Transverse colon (tissue), 4 donors: ENCODE measurements around the gene CALN1. TPM values are rescaled to one million over a fixed set of nuclear protein-coding genes. Genes with fewer than 3 reads are reported as not detected.

Experiments used
- DNase-seq: peaks from one replicate; pipeline ENCODE4 v3.0.0-alpha.2; 2019
- H3K27ac ChIP-seq, 4 donors: fragments of 200-600 bp; sonication (generic); 2 replicates each; pipeline ENCODE4 v1.5.1; 2016 to 2018; ENCODE audit warnings: inconsistent platforms in 4 of 4
- H3K27me3 ChIP-seq: fragments of 200-600 bp; sonication (generic); 2 replicates; pipeline ENCODE4 v1.5.1; 2017; ENCODE audit warnings: inconsistent platforms
- H3K36me3 ChIP-seq, 4 donors: fragments of 200-600 bp; sonication (generic); 2 replicates each; pipeline ENCODE4 v1.5.1; 2017 to 2019; ENCODE audit warnings: inconsistent platforms in 4 of 4
- H3K4me1 ChIP-seq, 4 donors: fragments of 200-600 bp; sonication (generic); 2 replicates each; pipeline ENCODE4 v1.5.1; 2017 to 2020; ENCODE audit warnings: inconsistent platforms in 4 of 4
- H3K4me3 ChIP-seq, 4 donors: fragments of 200-600 bp; sonication (generic); 1 replicate in 1 of 4; 2 replicates in 3 of 4; pipeline versions ENCODE4 v1.5.1 to v1.6.1; 2017 to 2019; ENCODE audit warnings: inconsistent platforms in 4 of 4
- H3K9me3 ChIP-seq, 2 donors: fragments of 200-600 bp; sonication (generic); 2 replicates each; pipeline ENCODE4 v1.5.1; 2017 to 2019; ENCODE audit warnings: inconsistent platforms in 2 of 2
- EP300 ChIP-seq: sonication (generic); formaldehyde crosslinking; IDR thresholded peaks from one replicate; pipeline ENCODE4 v1.6.1; 2017; ENCODE audit warnings: antibody characterized with exemption, low read depth
- POLR2A ChIP-seq: fragments of 450-650 bp; IDR thresholded peaks from one replicate; pipeline ENCODE4 v1.6.1; 2016; ENCODE audit warnings: antibody characterized with exemption, mild to moderate bottlenecking, moderate library complexity
- POLR2AphosphoS5 ChIP-seq, 3 donors: sonication (generic); formaldehyde crosslinking; IDR thresholded peaks; one replicate each; pipeline ENCODE4 v1.6.1; 2016; ENCODE audit warnings: antibody characterized with exemption in 3 of 3
- whole genome bisulfite sequencing, 2 donors: methylation state at CpG; one replicate each; pipeline ENCODE4 v1.1.5; 2018; ENCODE audit warnings: low coverage in 1 of 2; 5-methylcytosine and 5-hydroxymethylcytosine counted together
- in situ Hi-C, 4 donors: fragments of 200-750 bp; cut with MboI; loops; one replicate each; pipeline versions ENCODE4 v1.15.0 to v1.15.1; 2017; ENCODE audit warnings: low sequenced_read_pairs in 3 of 4, low pct_ligation_motif_present in 1 of 4, low pct_unique_long_range_greater_than_20kb in 1 of 4
- intact Hi-C: fragments of 100-400 bp; cut with DNase I; formaldehyde crosslinking; loops from one replicate; pipeline ENCODE4 v1.15.1; 2023; ENCODE audit warnings: low total_unique reads
- total RNA-seq, 4 donors: library from RNA; depleted of rRNA; stranded (reverse); fragments of >200 nt; gene quantifications; one replicate each; pipeline ENCODE4 v1.1.0, GENCODE V29; 2016
- TF ChIP-seq, protein P1 (sequence below), 5 experiments: fragments of 200-600 bp in 3 of 5; fragments of 450-650 bp in 2 of 5; sonication (generic) in 3 of 5; IDR thresholded peaks; 1 replicate in 2 of 5; 2 replicates in 3 of 5; pipeline ENCODE4 v1.5.1; 2016 to 2017; ENCODE audit warnings: antibody characterized with exemption in 5 of 5, inconsistent platforms in 3 of 5, mild to moderate bottlenecking in 2 of 5, moderate library complexity in 1 of 5

The CALN1 gene
- total RNA-seq, 4 donors from 2014 or later = not detected

DNA sequence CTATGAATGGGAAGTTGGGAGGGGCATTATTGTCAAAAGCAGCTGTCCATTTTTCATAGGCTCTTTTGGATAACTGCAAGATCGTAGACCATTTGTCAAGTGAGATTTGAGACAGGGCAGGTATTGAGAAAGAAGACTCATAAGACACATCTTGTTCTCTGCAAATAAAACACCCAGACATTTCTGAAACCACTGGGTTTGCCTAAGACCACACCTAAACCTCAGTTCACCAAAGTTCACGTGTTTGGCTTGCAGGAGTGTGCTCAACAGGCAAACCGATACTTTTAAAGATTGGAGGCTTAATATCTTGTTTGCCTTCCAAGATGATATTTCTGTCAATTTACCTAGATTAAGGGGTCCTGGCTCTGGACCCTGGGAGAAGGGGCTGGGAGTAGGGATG, 628.4 kb downstream of the CALN1 start:
- Histone ChIP-seq H3K9me3 (peaks cover 0 to 6% of the 10 kb centered on the region in 2 donors), H3K36me3 (no peaks in the 10 kb centered on the region), H3K4me1 (no peaks in the 10 kb centered on the region), H3K4me3 (no peak overlapping the region), H3K27ac (no peak overlapping the region), H3K27me3 (no peaks in the 10 kb centered on the region)
- DNase-seq = no peak
- 64 to 83% methylated on average over 1 to 3 of the region's 3 CpGs for WGBS, 2 donors
- TF ChIP-seq POLR2AphosphoS5 (IDR thresholded peaks at IDR 0.05) (no peak), EP300 (no peak), POLR2A (no peak)
- TF ChIP-seq, protein P1, sequence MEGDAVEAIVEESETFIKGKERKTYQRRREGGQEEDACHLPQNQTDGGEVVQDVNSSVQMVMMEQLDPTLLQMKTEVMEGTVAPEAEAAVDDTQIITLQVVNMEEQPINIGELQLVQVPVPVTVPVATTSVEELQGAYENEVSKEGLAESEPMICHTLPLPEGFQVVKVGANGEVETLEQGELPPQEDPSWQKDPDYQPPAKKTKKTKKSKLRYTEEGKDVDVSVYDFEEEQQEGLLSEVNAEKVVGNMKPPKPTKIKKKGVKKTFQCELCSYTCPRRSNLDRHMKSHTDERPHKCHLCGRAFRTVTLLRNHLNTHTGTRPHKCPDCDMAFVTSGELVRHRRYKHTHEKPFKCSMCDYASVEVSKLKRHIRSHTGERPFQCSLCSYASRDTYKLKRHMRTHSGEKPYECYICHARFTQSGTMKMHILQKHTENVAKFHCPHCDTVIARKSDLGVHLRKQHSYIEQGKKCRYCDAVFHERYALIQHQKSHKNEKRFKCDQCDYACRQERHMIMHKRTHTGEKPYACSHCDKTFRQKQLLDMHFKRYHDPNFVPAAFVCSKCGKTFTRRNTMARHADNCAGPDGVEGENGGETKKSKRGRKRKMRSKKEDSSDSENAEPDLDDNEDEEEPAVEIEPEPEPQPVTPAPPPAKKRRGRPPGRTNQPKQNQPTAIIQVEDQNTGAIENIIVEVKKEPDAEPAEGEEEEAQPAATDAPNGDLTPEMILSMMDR (IDR thresholded peaks at IDR 0.05) = no peak
- in situ Hi-C loops = no loop called here
- intact Hi-C loops = no loop called here

DNA sequence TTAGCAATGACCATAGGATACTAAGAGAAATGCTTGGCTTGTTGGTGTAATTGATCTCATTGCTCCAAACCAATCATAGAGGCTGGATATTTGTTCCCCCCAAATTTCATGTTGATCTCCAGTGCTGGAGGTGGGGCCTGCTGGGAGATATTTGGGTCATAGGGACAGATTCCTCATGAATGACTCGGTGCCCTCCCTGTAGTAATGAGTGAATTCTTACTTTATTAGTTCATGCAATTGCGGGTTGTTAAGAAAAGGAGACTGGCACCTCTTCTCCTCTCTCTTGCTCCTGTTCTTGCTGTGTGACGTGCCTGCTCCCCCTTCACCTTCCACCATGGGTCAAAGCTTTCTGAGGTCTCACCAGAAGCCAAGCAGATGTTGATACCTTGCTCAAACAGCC, 630.1 kb downstream of the CALN1 start:
- H3K9me3 ChIP-seq = peaks cover 0 to 2% of the 10 kb centered on the region in 2 donors
- 74% methylated on average over 3 of the region's 3 CpGs for WGBS, 2 donors
- no peak overlapping the region for H3K27ac ChIP-seq
- H3K27me3 ChIP-seq = no peaks in the 10 kb centered on the region
- H3K36me3 ChIP-seq = no peaks in the 10 kb centered on the region
- in situ Hi-C loops (no loop called here), intact Hi-C loops (no loop called here)
- no peaks in the 10 kb centered on the region for H3K4me1 ChIP-seq
- TF ChIP-seq POLR2AphosphoS5 (IDR thresholded peaks at IDR 0.05) (no peak), EP300 (no peak), POLR2A (no peak)
- TF ChIP-seq, protein P1 (IDR thresholded peaks at IDR 0.05) = no peak
- no peak for DNase-seq
- no peak overlapping the region for H3K4me3 ChIP-seq

DNA sequence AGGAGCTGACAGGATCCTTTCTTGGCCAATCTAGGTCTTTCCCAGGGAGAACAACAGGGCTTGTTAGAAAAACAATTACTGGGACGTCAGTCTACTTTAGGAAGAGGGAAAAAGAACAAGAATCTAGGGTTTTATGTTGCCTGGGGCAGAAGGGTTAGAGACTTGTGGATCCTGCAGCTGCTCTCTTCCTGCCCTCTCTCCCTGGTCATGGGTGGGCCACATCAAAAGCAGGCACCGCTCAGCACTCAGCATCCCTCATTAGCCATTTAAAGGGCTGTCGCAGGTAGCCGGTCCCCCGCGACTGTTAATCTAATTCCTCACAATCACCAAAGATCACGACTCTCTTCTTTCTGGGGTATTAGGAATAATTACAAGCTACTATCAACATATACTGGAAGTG, 631.9 kb downstream of the CALN1 start:
- in situ Hi-C loops (no loop called here), intact Hi-C loops (no loop called here)
- Histone ChIP-seq H3K27ac (no peak overlapping the region), H3K4me1 (no peaks in the 10 kb centered on the region), H3K4me3 (no peak overlapping the region), H3K36me3 (no peaks in the 10 kb centered on the region), H3K27me3 (no peaks in the 10 kb centered on the region), H3K9me3 (no peaks in the 10 kb centered on the region)
- WGBS, 2 donors = 55 to 66% methylated on average over 3 to 7 of the region's 7 CpGs
- DNase-seq = no peak
- no peak for TF ChIP-seq POLR2AphosphoS5 (IDR thresholded peaks at IDR 0.05)
- TF ChIP-seq EP300 = no peak
- no peak for TF ChIP-seq POLR2A
- TF ChIP-seq, protein P1 (IDR thresholded peaks at IDR 0.05) = no peak

DNA sequence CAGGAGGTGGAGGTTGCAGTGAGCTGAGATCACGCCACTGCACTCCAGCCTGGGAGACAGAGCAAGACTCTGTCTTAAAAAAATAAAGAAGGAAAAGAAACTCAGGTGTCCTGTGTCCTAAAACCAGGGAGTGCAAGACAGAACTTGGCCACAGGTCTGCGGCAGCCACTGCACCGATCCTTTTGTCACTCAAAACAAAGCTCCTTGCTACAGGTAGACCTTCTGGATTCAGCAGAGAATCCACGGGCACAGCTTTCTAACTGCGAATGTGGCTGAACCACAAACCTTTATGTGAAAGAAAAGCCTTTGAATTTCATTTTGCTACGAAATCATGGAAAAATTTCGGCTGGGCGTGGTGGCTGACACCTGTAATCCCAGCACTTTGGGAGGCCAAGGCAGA, 634.9 kb downstream of the CALN1 start:
- Histone ChIP-seq H3K36me3 (no peaks in the 10 kb centered on the region), H3K4me3 (no peak overlapping the region), H3K4me1 (no peaks in the 10 kb centered on the region), H3K27ac (no peak overlapping the region), H3K9me3 (no peaks in the 10 kb centered on the region), H3K27me3 (no peaks in the 10 kb centered on the region)
- intact Hi-C loops = no loop called here
- 79 to 87% methylated on average over 2 to 8 of the region's 8 CpGs for WGBS, 2 donors
- no peak for DNase-seq
- in situ Hi-C loops = no loop called here
- TF ChIP-seq EP300 = no peak
- TF ChIP-seq, protein P1 (IDR thresholded peaks at IDR 0.05) = no peak
- TF ChIP-seq POLR2AphosphoS5 (IDR thresholded peaks at IDR 0.05) = no peak
- TF ChIP-seq POLR2A = no peak
